Measurements from ENCODE around the gene GRAMD4.

The GRAMD4 gene

DNA sequence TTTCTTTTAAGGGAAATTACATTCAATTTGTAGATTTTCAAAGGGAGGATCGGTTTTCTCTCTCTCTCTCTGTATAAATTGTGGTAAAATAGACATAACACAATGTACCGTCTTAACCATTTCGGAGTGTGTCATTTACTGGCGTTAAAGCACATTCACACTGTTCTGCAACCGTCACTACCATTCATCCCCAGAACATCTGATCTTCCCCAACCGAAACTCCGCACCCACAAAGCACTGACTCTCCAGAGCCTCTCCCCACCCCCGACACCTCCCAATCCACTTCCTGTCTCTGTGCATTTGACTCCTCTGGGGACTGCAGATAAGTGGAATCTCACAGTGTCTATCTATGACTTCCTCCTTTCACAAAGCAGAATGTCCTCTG is 15.9 kb upstream of the GRAMD4 start:
- TF ChIP-seq TAF1 (IDR thresholded peaks at IDR 0.05; ENCODE audit: borderline replicate concordance, insufficient read depth, low read length) (no peak), POLR2AphosphoS5 (IDR thresholded peaks at IDR 0.05; ENCODE audit: low read depth, low read length) (no peak), FOXP2 (optimal IDR thresholded peaks at IDR 0.05; ENCODE audit: borderline replicate concordance, extremely low read depth, extremely low read length, insufficient read depth) (no peak), SIN3A (IDR thresholded peaks at IDR 0.05; ENCODE audit: borderline replicate concordance, insufficient read depth, low read length) (no peak)
- TF ChIP-seq, protein P1, sequence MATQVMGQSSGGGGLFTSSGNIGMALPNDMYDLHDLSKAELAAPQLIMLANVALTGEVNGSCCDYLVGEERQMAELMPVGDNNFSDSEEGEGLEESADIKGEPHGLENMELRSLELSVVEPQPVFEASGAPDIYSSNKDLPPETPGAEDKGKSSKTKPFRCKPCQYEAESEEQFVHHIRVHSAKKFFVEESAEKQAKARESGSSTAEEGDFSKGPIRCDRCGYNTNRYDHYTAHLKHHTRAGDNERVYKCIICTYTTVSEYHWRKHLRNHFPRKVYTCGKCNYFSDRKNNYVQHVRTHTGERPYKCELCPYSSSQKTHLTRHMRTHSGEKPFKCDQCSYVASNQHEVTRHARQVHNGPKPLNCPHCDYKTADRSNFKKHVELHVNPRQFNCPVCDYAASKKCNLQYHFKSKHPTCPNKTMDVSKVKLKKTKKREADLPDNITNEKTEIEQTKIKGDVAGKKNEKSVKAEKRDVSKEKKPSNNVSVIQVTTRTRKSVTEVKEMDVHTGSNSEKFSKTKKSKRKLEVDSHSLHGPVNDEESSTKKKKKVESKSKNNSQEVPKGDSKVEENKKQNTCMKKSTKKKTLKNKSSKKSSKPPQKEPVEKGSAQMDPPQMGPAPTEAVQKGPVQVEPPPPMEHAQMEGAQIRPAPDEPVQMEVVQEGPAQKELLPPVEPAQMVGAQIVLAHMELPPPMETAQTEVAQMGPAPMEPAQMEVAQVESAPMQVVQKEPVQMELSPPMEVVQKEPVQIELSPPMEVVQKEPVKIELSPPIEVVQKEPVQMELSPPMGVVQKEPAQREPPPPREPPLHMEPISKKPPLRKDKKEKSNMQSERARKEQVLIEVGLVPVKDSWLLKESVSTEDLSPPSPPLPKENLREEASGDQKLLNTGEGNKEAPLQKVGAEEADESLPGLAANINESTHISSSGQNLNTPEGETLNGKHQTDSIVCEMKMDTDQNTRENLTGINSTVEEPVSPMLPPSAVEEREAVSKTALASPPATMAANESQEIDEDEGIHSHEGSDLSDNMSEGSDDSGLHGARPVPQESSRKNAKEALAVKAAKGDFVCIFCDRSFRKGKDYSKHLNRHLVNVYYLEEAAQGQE (IDR thresholded peaks at IDR 0.05; ENCODE audit: insufficient read depth in 1 of 2, low read depth in 2 of 2, low read length in 2 of 2), result no peak

GRCh38 chr22:46605117-46605516 is 15.1 kb upstream of the GRAMD4 start:
- TF ChIP-seq, protein P1 (IDR thresholded peaks at IDR 0.05; ENCODE audit: insufficient read depth in 1 of 2, low read depth in 2 of 2, low read length in 2 of 2), result no peak
- TF ChIP-seq SIN3A (IDR thresholded peaks at IDR 0.05; ENCODE audit: borderline replicate concordance, insufficient read depth, low read length) (no peak), TAF1 (IDR thresholded peaks at IDR 0.05; ENCODE audit: borderline replicate concordance, insufficient read depth, low read length) (no peak), FOXP2 (optimal IDR thresholded peaks at IDR 0.05; ENCODE audit: borderline replicate concordance, extremely low read depth, extremely low read length, insufficient read depth) (no peak), POLR2AphosphoS5 (IDR thresholded peaks at IDR 0.05; ENCODE audit: low read depth, low read length) (no peak)

DNA sequence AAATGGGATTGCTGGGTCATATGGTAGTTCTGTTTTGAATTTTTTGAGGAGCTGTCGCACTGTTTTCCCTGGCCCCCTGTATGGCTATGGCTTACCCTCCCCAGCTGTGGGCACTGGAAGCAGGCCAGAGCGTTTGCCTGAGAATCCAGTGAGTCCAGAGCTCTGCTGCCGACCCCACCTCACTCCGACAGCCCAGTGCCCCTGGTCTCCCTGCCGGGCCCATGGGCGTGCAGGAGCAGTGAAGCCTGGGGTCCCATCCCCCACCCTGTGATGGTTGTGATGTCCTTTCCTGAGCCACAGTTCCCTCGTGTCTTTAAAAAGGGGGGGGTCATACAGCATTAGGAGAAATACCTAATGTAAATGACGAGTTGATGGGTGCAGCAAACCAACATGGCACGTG is 13.3 kb upstream of the GRAMD4 start:
- no peak for TF ChIP-seq POLR2AphosphoS5 (IDR thresholded peaks at IDR 0.05; ENCODE audit: low read depth, low read length)
- TF ChIP-seq TAF1 (IDR thresholded peaks at IDR 0.05; ENCODE audit: borderline replicate concordance, insufficient read depth, low read length), result no peak
- TF ChIP-seq SIN3A (IDR thresholded peaks at IDR 0.05; ENCODE audit: borderline replicate concordance, insufficient read depth, low read length), result no peak
- TF ChIP-seq, protein P1 (IDR thresholded peaks at IDR 0.05; ENCODE audit: insufficient read depth in 1 of 2, low read depth in 2 of 2, low read length in 2 of 2), result no peak

GRCh38 chr22:46607483-46608114 is 12.6 kb upstream of the GRAMD4 start:
- TF ChIP-seq POLR2AphosphoS5 (IDR thresholded peaks at IDR 0.05; ENCODE audit: low read depth, low read length), result no peak
- TF ChIP-seq SIN3A (IDR thresholded peaks at IDR 0.05; ENCODE audit: borderline replicate concordance, insufficient read depth, low read length), result no peak
- TF ChIP-seq, protein P1 (IDR thresholded peaks at IDR 0.05; ENCODE audit: insufficient read depth in 1 of 2, low read depth in 2 of 2, low read length in 2 of 2), result no peak
- no peak for TF ChIP-seq FOXP2 (optimal IDR thresholded peaks at IDR 0.05; ENCODE audit: borderline replicate concordance, extremely low read depth, extremely low read length, insufficient read depth)
- no peak for TF ChIP-seq TAF1 (IDR thresholded peaks at IDR 0.05; ENCODE audit: borderline replicate concordance, insufficient read depth, low read length)

All from PFSK-1 (cell line).